ENCODE measurements around the gene CIRBP. TPM values are rescaled to one million over a fixed set of nuclear protein-coding genes. Genes with fewer than 3 reads are reported as not detected.
A peak's percentile ranks its signal among the peaks of the same experiment; 100 is the strongest.

The CIRBP gene
- total RNA-seq, 2 donors from 2014 or later, result 282 to 301 TPM

DNA sequence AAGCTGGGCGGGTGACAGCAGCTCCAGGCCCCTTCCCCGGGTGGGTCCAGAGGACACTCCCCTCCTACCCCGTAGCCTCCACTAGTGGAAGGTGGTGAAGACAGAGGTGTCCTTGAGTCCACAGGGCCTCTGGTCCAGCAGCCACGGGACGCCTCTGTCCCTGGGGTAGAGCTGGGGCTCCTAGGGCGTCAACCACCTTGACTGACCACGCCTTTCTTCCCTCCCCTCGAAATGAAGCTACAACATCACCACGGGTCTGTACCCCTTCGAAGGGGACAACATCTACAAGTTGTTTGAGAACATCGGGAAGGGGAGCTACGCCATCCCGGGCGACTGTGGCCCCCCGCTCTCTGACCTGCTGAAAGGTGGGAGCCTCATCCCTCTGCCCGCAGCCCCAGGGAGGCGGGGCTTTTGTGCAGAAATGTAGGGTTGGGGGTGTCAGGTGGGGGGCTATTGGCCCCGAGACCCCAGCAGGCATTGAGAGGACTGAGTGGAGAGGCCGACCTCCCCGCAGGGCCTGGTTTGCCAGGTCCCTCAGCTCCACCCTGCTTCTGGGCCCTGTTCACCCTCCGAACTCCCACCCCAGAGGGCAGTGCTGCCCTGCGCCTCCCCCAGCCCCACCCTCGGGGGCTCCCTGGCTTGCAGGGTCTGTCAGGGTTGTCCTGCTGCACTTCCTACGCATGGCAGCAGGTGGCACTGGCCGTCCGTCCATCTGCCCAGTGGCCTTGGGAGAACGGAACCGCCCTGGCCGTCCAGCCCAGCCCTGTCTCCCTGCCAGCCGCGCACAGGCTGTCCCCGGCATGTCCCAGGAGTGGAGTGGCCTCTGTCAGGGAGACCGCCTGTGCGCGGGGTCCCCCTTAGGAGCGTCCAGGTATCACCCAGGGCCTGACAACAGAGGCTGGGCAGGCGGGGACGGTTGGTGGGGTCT, 47.9 kb upstream of the CIRBP start:
- Histone ChIP-seq H3K27ac (ENCODE audit: low read depth, low read length) (peak overlapping the region; percentile 29), H3K4me1 (ENCODE audit: control insufficient read depth, insufficient read depth, low read length) (no peaks in the 10 kb centered on the region), H3K36me3 (ENCODE audit: control insufficient read depth, insufficient read depth, low read length) (peaks cover 18% of the 10 kb centered on the region), H3K9me3 (ENCODE audit: control insufficient read depth, low read length) (no peaks in the 10 kb centered on the region), H3K27me3 (ENCODE audit: control insufficient read depth, insufficient read depth, low read length, poor library complexity, severe bottlenecking) (no peaks in the 10 kb centered on the region), H3K4me3 (ENCODE audit: low read length) (no peak overlapping the region), H3K9ac (ENCODE audit: extremely low read depth, low read length, poor library complexity, severe bottlenecking) (no peak overlapping the region)
- Mint-ChIP-seq H3K27ac (no peak overlapping the region), H3K27me3 (ENCODE audit: insufficient read depth) (no peaks in the 10 kb centered on the region), H3K4me1 (peaks cover 5% of the 10 kb centered on the region), H3K9me3 (no peaks in the 10 kb centered on the region), H3K4me3 (no peak overlapping the region), H3K36me3 (ENCODE audit: low read depth) (peaks cover 7% of the 10 kb centered on the region)
- WGBS, 2 experiments (ENCODE audit: insufficient coverage in 1 of 2, insufficient read length in 1 of 2), result 83 to 90% methylated on average over 14 to 38 of the region's 38 CpGs
- DNase-seq, result peak; percentile 82
- TF ChIP-seq, protein P1, sequence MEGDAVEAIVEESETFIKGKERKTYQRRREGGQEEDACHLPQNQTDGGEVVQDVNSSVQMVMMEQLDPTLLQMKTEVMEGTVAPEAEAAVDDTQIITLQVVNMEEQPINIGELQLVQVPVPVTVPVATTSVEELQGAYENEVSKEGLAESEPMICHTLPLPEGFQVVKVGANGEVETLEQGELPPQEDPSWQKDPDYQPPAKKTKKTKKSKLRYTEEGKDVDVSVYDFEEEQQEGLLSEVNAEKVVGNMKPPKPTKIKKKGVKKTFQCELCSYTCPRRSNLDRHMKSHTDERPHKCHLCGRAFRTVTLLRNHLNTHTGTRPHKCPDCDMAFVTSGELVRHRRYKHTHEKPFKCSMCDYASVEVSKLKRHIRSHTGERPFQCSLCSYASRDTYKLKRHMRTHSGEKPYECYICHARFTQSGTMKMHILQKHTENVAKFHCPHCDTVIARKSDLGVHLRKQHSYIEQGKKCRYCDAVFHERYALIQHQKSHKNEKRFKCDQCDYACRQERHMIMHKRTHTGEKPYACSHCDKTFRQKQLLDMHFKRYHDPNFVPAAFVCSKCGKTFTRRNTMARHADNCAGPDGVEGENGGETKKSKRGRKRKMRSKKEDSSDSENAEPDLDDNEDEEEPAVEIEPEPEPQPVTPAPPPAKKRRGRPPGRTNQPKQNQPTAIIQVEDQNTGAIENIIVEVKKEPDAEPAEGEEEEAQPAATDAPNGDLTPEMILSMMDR (conservative IDR thresholded peaks at IDR 0.05), result peak; percentile 74

DNA sequence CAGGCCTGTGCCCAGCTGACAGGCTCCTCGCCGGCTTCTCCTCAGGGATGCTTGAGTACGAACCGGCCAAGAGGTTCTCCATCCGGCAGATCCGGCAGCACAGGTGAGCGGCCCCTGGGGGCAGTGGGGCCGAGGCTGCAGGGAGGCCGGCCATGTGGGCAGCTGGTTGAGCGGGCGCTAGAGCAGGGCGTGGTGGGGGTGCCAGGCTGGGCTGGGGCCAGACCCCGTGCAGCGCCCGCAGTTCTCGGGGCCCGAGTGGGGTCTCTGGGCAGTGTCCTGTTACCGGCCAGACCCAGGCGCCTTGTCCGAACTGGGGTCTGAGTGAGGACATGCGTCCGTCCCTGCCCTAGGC, 47.3 kb upstream of the CIRBP start:
- H3K4me1 ChIP-seq (ENCODE audit: control insufficient read depth, insufficient read depth, low read length), result no peaks in the 10 kb centered on the region
- WGBS, 2 experiments (ENCODE audit: insufficient coverage in 1 of 2, insufficient read length in 1 of 2), result 94% methylated on average over 19 to 22 of the region's 22 CpGs
- H3K9me3 ChIP-seq (ENCODE audit: control insufficient read depth, low read length), result no peaks in the 10 kb centered on the region
- no peak overlapping the region for H3K4me3 ChIP-seq (ENCODE audit: low read length)
- no peak for DNase-seq
- peaks cover 4% of the 10 kb centered on the region for H3K4me1 Mint-ChIP-seq
- H3K9ac ChIP-seq (ENCODE audit: extremely low read depth, low read length, poor library complexity, severe bottlenecking), result no peak overlapping the region
- no peaks in the 10 kb centered on the region for H3K9me3 Mint-ChIP-seq
- H3K4me3 Mint-ChIP-seq, result no peak overlapping the region
- TF ChIP-seq, protein P1 (conservative IDR thresholded peaks at IDR 0.05), result no peak
- peak overlapping the region; percentile 29 for H3K27ac ChIP-seq (ENCODE audit: low read depth, low read length)
- no peaks in the 10 kb centered on the region for H3K27me3 Mint-ChIP-seq (ENCODE audit: insufficient read depth)
- H3K27me3 ChIP-seq (ENCODE audit: control insufficient read depth, insufficient read depth, low read length, poor library complexity, severe bottlenecking), result no peaks in the 10 kb centered on the region
- no peak overlapping the region for H3K27ac Mint-ChIP-seq
- peaks cover 7% of the 10 kb centered on the region for H3K36me3 Mint-ChIP-seq (ENCODE audit: low read depth)
- peaks cover 18% of the 10 kb centered on the region for H3K36me3 ChIP-seq (ENCODE audit: control insufficient read depth, insufficient read depth, low read length)

DNA sequence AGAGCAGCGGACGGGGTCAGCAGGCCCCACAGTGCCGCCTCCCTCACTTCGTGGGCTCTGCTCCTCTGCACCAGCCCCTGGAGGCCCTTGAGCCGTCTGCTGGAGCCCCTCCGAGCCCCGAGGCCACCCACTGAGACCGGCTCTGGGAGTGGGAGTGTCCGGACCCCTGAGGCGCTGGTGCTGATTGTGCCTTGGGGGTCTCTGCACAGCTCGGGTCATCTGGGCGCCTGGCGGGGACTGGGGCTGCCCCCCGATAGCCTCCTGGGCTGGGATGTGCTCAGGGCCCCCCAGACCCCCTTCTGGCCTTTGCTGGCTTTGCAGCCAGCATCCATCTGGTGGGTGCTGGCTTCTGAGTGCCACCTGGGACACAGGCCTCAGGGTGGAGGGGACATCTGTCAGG, 46.7 kb upstream of the CIRBP start:
- H3K4me3 Mint-ChIP-seq, result no peak overlapping the region
- peaks cover 2% of the 10 kb centered on the region for H3K4me1 Mint-ChIP-seq

More for the DNA sequence above, 46.7 kb upstream of the CIRBP start:
- Histone ChIP-seq H3K27ac (ENCODE audit: low read depth, low read length) (peak overlapping the region; percentile 22), H3K4me1 (ENCODE audit: control insufficient read depth, insufficient read depth, low read length) (no peaks in the 10 kb centered on the region), H3K9ac (ENCODE audit: extremely low read depth, low read length, poor library complexity, severe bottlenecking) (no peak overlapping the region), H3K9me3 (ENCODE audit: control insufficient read depth, low read length) (no peaks in the 10 kb centered on the region), H3K4me3 (ENCODE audit: low read length) (no peak overlapping the region), H3K27me3 (ENCODE audit: control insufficient read depth, insufficient read depth, low read length, poor library complexity, severe bottlenecking) (no peaks in the 10 kb centered on the region), H3K36me3 (ENCODE audit: control insufficient read depth, insufficient read depth, low read length) (peaks cover 18% of the 10 kb centered on the region)
- Mint-ChIP-seq H3K27ac (no peak overlapping the region), H3K36me3 (ENCODE audit: low read depth) (peaks cover 9% of the 10 kb centered on the region), H3K27me3 (ENCODE audit: insufficient read depth) (no peaks in the 10 kb centered on the region), H3K9me3 (no peaks in the 10 kb centered on the region)
- TF ChIP-seq, protein P1 (conservative IDR thresholded peaks at IDR 0.05), result no peak
- 89 to 91% methylated on average over 9 to 14 of the region's 14 CpGs for WGBS, 2 experiments (ENCODE audit: insufficient coverage in 1 of 2, insufficient read length in 1 of 2)
- DNase-seq, result no peak

All from endodermal cell (in vitro differentiated cells).